ENCODE results near the gene BEND7.

DNA sequence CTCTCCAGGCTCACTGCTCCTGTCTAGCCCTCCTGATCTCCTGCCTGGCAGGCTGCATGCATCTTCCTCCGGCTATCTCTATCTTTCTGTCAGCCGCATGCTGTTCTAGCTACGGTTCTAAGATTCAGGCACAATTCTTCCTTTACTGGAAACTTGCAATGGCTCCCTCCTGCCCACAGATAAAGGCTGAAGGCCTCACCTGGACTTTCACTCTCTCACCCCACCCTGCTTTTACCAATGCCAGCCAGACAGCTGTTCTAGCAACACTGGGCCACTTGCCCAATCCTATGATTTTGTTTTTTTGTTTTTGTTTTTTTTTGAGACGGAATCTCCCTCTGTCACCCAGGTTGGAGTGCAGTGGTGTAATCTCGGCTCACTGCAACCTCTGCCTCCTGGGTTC lies 38.3 kb downstream of the BEND7 start:
- TF ChIP-seq NFE2L2 (IDR thresholded peaks at IDR 0.05; ENCODE audit: low read depth, low read length) (no peak), POLR2A (IDR thresholded peaks at IDR 0.05; ENCODE audit: low read depth, low read length) (no peak), MXI1 (IDR thresholded peaks at IDR 0.05; ENCODE audit: borderline replicate concordance, low read depth, low read length) (no peak), MAFK (IDR thresholded peaks at IDR 0.05; ENCODE audit: low read depth, low read length) (no peak), RAD21 (IDR thresholded peaks at IDR 0.05; ENCODE audit: low read length) (no peak)
- TF ChIP-seq, protein P1, sequence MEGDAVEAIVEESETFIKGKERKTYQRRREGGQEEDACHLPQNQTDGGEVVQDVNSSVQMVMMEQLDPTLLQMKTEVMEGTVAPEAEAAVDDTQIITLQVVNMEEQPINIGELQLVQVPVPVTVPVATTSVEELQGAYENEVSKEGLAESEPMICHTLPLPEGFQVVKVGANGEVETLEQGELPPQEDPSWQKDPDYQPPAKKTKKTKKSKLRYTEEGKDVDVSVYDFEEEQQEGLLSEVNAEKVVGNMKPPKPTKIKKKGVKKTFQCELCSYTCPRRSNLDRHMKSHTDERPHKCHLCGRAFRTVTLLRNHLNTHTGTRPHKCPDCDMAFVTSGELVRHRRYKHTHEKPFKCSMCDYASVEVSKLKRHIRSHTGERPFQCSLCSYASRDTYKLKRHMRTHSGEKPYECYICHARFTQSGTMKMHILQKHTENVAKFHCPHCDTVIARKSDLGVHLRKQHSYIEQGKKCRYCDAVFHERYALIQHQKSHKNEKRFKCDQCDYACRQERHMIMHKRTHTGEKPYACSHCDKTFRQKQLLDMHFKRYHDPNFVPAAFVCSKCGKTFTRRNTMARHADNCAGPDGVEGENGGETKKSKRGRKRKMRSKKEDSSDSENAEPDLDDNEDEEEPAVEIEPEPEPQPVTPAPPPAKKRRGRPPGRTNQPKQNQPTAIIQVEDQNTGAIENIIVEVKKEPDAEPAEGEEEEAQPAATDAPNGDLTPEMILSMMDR (conservative IDR thresholded peaks at IDR 0.05; ENCODE audit: low read depth, low read length), result no peak
- TF ChIP-seq, protein P2, sequence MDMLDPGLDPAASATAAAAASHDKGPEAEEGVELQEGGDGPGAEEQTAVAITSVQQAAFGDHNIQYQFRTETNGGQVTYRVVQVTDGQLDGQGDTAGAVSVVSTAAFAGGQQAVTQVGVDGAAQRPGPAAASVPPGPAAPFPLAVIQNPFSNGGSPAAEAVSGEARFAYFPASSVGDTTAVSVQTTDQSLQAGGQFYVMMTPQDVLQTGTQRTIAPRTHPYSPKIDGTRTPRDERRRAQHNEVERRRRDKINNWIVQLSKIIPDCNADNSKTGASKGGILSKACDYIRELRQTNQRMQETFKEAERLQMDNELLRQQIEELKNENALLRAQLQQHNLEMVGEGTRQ (IDR thresholded peaks at IDR 0.05; ENCODE audit: low read depth, low read length), result no peak

Data from IMR-90 (cell line).